GM13976 (cell line): Measurements from ENCODE around the gene RAD51.
A peak's percentile ranks its signal among the peaks of the same experiment; 100 is the strongest.
"Not testable (repeated sequence)": the region's sequence is repeated elsewhere in the genome, so short reads cannot be mapped to it uniquely, and the experiment has no call there.

ENCODE experiments used
- DNase-seq: peaks from one replicate; pipeline ENCODE4 v3.0.0; 2012; ENCODE audit warnings: low spot score
- in situ Hi-C: fragments of 300-500 bp; cut with MboI; formaldehyde crosslinking; loops from one replicate; pipeline ENCODE4 v1.12.0; 2022; ENCODE audit warnings: low sequenced_read_pairs, mixed read lengths, inconsistent platforms; ENCODE audit not compliant: unreplicated experiment
- TF ChIP-seq, protein P1 (sequence below): IDR thresholded peaks from 2 replicates; pipeline ENCODE4 v1.5.1; 2012; ENCODE audit warnings: borderline replicate concordance, mild to moderate bottlenecking; ENCODE audit not compliant: insufficient read depth; ENCODE audit errors: extremely low read depth, missing control alignments, control extremely low read depth

RAD51 gene

DNA sequence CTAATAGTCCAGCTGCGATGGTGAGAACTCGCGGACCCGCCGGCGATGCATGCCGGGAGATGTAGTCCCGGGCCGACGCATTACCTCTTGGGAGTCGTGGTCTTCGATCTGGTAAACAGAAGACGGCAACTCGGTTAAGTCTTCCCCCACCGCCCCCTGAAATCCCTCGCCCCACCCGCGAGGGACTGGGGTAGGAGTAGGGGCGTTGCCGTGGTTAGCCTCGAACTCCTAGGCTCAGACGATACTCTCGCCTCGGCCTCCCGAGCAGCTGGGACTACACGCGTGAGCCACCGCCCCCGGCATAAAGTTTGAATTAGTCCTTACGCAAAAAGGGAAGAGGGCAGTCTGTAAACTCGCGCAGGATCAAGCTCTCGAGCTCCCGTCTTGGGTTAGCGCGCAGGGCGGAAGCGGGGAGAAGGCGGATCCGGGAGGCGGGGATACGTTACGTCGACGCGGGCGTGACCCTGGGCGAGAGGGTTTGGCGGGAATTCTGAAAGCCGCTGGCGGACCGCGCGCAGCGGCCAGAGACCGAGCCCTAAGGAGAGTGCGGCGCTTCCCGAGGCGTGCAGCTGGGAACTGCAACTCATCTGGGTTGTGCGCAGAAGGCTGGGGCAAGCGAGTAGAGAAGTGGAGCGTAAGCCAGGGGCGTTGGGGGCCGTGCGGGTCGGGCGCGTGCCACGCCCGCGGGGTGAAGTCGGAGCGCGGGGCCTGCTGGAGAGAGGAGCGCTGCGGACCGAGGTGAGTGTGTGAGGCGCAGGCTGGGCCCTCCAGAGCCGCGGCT is at the start of gene RAD51:
Gene RAD51 (plus strand): TSS at position 487 of the 781 bp plus-strand sequence. CDS start 3,585 bp downstream, outside the sequence.
- TF ChIP-seq, protein P1, sequence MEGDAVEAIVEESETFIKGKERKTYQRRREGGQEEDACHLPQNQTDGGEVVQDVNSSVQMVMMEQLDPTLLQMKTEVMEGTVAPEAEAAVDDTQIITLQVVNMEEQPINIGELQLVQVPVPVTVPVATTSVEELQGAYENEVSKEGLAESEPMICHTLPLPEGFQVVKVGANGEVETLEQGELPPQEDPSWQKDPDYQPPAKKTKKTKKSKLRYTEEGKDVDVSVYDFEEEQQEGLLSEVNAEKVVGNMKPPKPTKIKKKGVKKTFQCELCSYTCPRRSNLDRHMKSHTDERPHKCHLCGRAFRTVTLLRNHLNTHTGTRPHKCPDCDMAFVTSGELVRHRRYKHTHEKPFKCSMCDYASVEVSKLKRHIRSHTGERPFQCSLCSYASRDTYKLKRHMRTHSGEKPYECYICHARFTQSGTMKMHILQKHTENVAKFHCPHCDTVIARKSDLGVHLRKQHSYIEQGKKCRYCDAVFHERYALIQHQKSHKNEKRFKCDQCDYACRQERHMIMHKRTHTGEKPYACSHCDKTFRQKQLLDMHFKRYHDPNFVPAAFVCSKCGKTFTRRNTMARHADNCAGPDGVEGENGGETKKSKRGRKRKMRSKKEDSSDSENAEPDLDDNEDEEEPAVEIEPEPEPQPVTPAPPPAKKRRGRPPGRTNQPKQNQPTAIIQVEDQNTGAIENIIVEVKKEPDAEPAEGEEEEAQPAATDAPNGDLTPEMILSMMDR, result no peak
- DNase-seq, result peak; percentile 95
- in situ Hi-C loops, result no loop called here

DNA sequence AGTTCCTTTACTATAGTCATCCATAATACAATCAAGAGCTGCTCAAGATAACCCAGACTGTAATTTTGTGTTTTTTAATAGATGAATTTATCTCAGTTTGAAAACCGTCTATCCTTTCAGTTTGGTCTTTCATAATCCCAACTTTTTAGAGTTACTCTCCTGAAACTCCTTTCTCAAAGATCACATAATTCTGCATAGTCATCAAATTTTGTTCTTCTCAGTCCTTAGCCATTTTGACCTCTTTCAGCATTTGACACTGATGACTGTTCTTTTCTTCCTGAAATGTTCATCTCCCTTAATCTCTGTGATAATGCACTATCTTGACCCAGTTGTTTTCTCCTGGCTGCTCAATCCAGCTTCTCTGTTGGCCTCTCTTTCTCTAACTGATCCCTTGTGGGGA is 47.5 kb upstream of the RAD51 start:
- in situ Hi-C loops, result no loop called here
- TF ChIP-seq, protein P1, result no peak
- no peak for DNase-seq

DNA sequence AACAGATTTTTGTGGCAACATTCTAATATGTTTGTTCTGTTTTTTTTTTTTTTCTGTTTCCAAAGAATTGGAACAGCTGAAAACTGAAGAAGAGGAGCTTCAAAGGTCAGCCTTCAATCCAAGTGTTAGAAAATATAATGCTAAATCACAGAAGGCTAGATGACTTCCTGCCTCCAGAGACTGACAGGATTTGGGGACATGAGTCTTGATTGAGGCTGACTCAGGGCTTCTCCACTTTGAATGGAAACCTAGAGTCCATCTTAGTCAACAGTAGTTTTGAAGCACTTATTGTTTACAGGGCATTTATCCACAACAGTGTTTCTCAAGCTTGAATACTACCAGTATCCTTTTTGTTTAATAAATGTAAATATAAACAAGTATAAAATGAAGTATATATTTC is 44.5 kb upstream of the RAD51 start:
- in situ Hi-C loops, result no loop called here
- DNase-seq, result no peak
- TF ChIP-seq, protein P1, result no peak

DNA sequence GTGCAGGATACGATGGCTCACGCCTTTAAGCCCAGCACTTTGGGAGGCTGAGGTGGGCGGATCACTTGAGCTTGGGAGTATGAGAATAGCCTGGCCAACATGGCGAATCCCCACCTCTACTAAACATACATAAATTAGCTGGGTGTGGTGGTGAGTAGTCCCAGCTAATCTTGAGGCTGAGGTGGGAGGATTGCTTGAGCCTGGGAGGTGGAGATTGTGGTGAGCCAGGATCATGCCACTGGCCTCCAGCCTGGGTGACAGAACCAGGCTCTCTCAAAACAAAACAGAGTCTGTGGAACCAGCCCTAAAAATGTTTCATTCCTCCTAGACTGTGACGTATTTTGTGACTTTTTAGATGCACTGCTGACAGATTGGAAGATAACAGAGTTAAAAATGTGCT is 34.3 kb upstream of the RAD51 start:
- in situ Hi-C loops, result no loop called here
- TF ChIP-seq, protein P1, result no peak
- no peak for DNase-seq

DNA sequence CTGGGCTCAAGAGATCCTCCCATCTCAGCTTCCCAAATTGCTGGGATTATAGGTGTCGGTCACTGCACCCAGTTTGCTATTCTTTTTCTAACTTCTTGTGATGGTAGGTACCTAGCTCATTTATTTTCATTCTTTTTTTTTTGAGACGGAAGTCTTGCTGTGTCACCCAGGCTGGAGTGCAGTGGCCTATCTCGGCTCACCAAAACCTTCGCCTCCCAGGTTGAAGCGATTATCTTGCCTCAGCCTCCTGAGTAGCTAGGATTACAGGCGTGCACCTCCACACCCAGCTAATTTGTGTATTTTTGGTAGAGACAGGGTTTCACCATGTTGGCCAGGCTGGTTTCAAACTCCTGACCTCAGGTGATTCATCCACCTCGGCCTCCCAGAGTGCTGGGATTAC is 30.1 kb upstream of the RAD51 start:
- in situ Hi-C loops, result no loop called here
- no peak for DNase-seq
- TF ChIP-seq, protein P1, result no peak

DNA sequence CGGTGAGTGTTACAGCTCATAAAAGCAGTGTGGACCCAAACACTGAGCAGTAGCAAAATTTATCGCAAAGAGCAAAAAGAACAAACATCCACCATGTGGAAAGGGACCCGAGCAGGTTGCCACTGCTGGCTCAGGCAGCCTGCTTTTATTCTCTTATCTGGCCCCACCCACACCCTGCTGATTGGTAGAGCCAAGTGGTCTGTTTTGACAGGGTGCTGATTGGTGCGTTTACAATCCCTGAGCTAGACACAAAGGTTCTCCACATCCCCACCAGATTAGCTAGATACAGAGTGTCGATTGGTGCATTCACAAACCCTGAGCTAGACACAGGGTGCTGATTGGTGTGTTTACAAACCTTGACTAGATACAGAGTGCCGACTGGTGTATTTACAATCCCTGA is 18.7 kb upstream of the RAD51 start:
- in situ Hi-C loops, DNase-seq: not testable (repeated sequence)

DNA sequence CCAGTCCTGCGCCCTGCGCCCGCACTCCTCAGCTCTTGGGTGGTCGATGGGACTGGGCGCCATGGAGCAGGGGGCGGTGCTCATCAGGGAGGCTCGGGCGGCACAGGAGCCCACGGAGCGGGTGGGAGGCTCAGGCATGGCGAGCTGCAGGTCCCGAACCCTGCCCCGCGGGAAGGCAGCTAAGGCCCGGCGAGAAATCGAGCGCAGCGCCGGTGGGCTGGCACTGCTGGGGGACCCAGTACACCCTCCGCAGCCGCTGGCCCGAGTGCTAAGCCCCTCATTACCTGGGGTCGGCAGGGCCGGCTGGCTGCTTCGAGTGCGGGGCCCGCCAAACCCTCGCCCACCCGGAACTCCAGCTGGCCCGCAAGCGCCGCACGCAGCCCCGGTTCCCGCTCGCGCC is 18.1 kb upstream of the RAD51 start:
- DNase-seq, in situ Hi-C loops: not testable (repeated sequence)

DNA sequence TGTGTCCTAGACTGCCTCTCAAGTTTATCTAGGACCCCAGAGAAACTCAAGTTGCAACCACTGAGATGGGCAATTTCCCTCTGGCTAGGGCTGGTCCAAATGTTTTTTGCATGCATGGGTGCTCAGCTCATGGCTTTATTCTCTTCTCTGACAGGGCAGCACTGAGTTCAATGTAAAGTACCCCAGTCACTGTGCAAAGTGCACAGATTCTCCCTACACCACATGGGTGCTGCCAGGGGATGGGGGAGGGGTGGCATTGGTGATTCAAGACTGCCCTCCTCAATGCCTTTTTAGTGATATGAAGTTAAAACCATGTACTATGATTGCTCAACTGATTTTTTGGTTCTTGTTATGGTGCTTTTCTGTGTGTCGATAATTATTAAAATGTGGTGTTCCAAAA is 14.8 kb upstream of the RAD51 start:
- TF ChIP-seq, protein P1, result no peak
- in situ Hi-C loops, result no loop called here
- DNase-seq, result no peak

DNA sequence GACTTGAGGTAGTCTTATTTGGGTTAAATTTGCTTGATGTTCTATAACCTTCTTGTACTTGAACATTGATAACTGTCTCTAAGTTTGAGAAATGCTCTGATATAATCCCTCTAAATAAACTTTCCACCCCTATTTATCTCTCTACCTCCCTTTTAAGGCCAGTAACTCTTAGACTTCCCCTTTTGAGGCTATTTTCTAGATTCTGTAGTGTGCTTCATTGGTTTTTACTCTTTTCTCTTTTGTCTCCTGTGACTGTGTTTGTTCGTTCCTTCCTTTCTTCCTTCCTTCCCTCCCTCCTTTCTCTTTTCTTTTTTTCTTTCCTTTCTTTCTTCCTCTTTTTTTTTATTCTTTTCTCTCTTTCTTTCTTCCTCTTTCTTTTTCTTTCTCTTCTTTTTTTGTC is 14.0 kb upstream of the RAD51 start:
- in situ Hi-C loops, DNase-seq: not testable (repeated sequence)
